Effector memory CD4-positive, alpha-beta T cell (primary cell): Measurements from ENCODE around the gene ADAMTSL4.

Source experiments
- DNase-seq, 3 donors: peaks; one replicate each; pipeline ENCODE4 v3.0.0-alpha.2; 2020
- H3K27ac ChIP-seq: 2 replicates; pipeline ENCODE4 v1.7.0; 2013; ENCODE audit warnings: mild to moderate bottlenecking, low read length, moderate library complexity; ENCODE audit not compliant: insufficient read depth, poor library complexity, severe bottlenecking
- H3K27me3 ChIP-seq: replicated peaks from 2 replicates; pipeline ENCODE4 v1.7.0; 2013; ENCODE audit warnings: mild to moderate bottlenecking, low read length; ENCODE audit not compliant: insufficient read depth, control insufficient read depth, poor library complexity, severe bottlenecking
- H3K36me3 ChIP-seq: 2 replicates; pipeline ENCODE4 v1.7.0; 2013; ENCODE audit warnings: mild to moderate bottlenecking, low read length, moderate library complexity; ENCODE audit not compliant: control insufficient read depth, insufficient read depth
- H3K4me1 ChIP-seq: 2 replicates; pipeline ENCODE4 v1.7.0; 2013; ENCODE audit warnings: low read length, mild to moderate bottlenecking; ENCODE audit not compliant: control insufficient read depth, insufficient read depth, poor library complexity, severe bottlenecking
- H3K4me3 ChIP-seq: 2 replicates; pipeline ENCODE4 v1.7.0; 2013; ENCODE audit warnings: low read length, low read depth, mild to moderate bottlenecking; ENCODE audit not compliant: insufficient read depth, poor library complexity, severe bottlenecking
- H3K9me3 ChIP-seq: 2 replicates; pipeline ENCODE4 v1.7.0; 2013; ENCODE audit warnings: mild to moderate bottlenecking, low read length, moderate library complexity; ENCODE audit not compliant: control insufficient read depth

Gene ADAMTSL4

GRCh38 chr1:150532860-150533259, 16.3 kb upstream of the ADAMTSL4 start:
- DNase-seq, result no peak
- H3K27me3 ChIP-seq, result no peaks in the 10 kb centered on the region
- no peaks in the 10 kb centered on the region for H3K4me1 ChIP-seq
- no peak overlapping the region for H3K4me3 ChIP-seq
- H3K9me3 ChIP-seq, result no peaks in the 10 kb centered on the region
- no peaks in the 10 kb centered on the region for H3K36me3 ChIP-seq
- H3K27ac ChIP-seq, result no peak overlapping the region

- Histone ChIP-seq H3K36me3 (no peaks in the 10 kb centered on the region), H3K4me3 (no peak overlapping the region), H3K9me3 (no peaks in the 10 kb centered on the region), H3K4me1 (no peaks in the 10 kb centered on the region), H3K27me3 (no peaks in the 10 kb centered on the region), H3K27ac (no peak overlapping the region)
- no peak for DNase-seq
These were observed 15.2 kb upstream of the ADAMTSL4 start for GRCh38 chr1:150534002-150534401.

GRCh38 chr1:150535511-150536287, 13.5 kb upstream of the ADAMTSL4 start:
- DNase-seq, result no peak
- Histone ChIP-seq H3K27me3 (no peaks in the 10 kb centered on the region), H3K36me3 (no peaks in the 10 kb centered on the region), H3K4me1 (no peaks in the 10 kb centered on the region), H3K27ac (no peak overlapping the region), H3K4me3 (no peak overlapping the region), H3K9me3 (no peaks in the 10 kb centered on the region)

- Histone ChIP-seq H3K27me3 (no peaks in the 10 kb centered on the region), H3K27ac (no peak overlapping the region), H3K36me3 (no peaks in the 10 kb centered on the region), H3K4me3 (no peak overlapping the region), H3K9me3 (no peaks in the 10 kb centered on the region), H3K4me1 (no peaks in the 10 kb centered on the region)
- no peak for DNase-seq
These were observed 12.1 kb upstream of the ADAMTSL4 start for GRCh38 chr1:150536836-150537731.

GRCh38 chr1:150537732-150538684, 11.2 kb upstream of the ADAMTSL4 start:
- Histone ChIP-seq H3K36me3 (no peaks in the 10 kb centered on the region), H3K27me3 (no peaks in the 10 kb centered on the region), H3K4me3 (no peak overlapping the region), H3K27ac (no peak overlapping the region), H3K4me1 (no peaks in the 10 kb centered on the region), H3K9me3 (no peaks in the 10 kb centered on the region)
- no peak for DNase-seq

- no peak for DNase-seq
- Histone ChIP-seq H3K27me3 (peaks cover 6% of the 10 kb centered on the region), H3K27ac (no peak overlapping the region)
These were observed 5.6 kb upstream of the ADAMTSL4 start for GRCh38 chr1:150543500-150544143.

GRCh38 chr1:150544204-150544603, 5.0 kb upstream of the ADAMTSL4 start:
- H3K27ac ChIP-seq, result no peak overlapping the region
- H3K9me3 ChIP-seq, result no peaks in the 10 kb centered on the region
- no peak overlapping the region for H3K4me3 ChIP-seq
- DNase-seq, result no peak
- peaks cover 3% of the 10 kb centered on the region for H3K4me1 ChIP-seq
- H3K36me3 ChIP-seq, result no peaks in the 10 kb centered on the region
- H3K27me3 ChIP-seq, result peaks cover 6% of the 10 kb centered on the region

More at GRCh38 chr1:150543500-150544143, 5.6 kb upstream of the ADAMTSL4 start:
- H3K9me3 ChIP-seq, result no peaks in the 10 kb centered on the region
- no peaks in the 10 kb centered on the region for H3K36me3 ChIP-seq
- peaks cover 2% of the 10 kb centered on the region for H3K4me1 ChIP-seq
- H3K4me3 ChIP-seq, result no peak overlapping the region

- Histone ChIP-seq H3K27me3 (peaks cover 10% of the 10 kb centered on the region), H3K4me1 (peaks cover 3% of the 10 kb centered on the region), H3K9me3 (no peaks in the 10 kb centered on the region), H3K27ac (no peak overlapping the region), H3K4me3 (no peak overlapping the region), H3K36me3 (no peaks in the 10 kb centered on the region)
- DNase-seq, result no peak
These were observed 3.6 kb upstream of the ADAMTSL4 start for GRCh38 chr1:150545486-150546032.

GRCh38 chr1:150546294-150546937, 2.8 kb upstream of the ADAMTSL4 start:
- H3K9me3 ChIP-seq, result no peaks in the 10 kb centered on the region
- peaks cover 5% of the 10 kb centered on the region for H3K4me1 ChIP-seq
- H3K27me3 ChIP-seq, result peaks cover 10% of the 10 kb centered on the region
- H3K27ac ChIP-seq, result no peak overlapping the region
- DNase-seq, result no peak
- no peaks in the 10 kb centered on the region for H3K36me3 ChIP-seq
- no peak overlapping the region for H3K4me3 ChIP-seq
